K562 (cell line): ENCODE results near the gene RCOR2. TPM values are rescaled to one million over a fixed set of nuclear protein-coding genes. Genes with fewer than 3 reads are reported as not detected.

Experiments used
- CBX3 ChIP-seq, 2 experiments: IDR thresholded peaks; 1 replicate in 1 of 2; 2 replicates in 1 of 2; pipeline ENCODE4 v1.6.1; 2012; ENCODE audit warnings: inconsistent platforms in 2 of 2, low read length in 2 of 2, borderline replicate concordance in 1 of 2, control low read depth in 1 of 2
- DEAF1 ChIP-seq: fragments of 450-650 bp; formaldehyde crosslinking; IDR thresholded peaks from 2 replicates; pipeline ENCODE4 v1.4.0; 2020; ENCODE audit warnings: mild to moderate bottlenecking, moderate library complexity
- DMBX1 ChIP-seq: fragments of 250-450 bp; sonication (Bioruptor Pico); IDR thresholded peaks from 2 replicates; pipeline ENCODE4 v1.8.0; 2022; ENCODE audit warnings: inconsistent platforms, mild to moderate bottlenecking, moderate library complexity, borderline replicate concordance
- ETV6 ChIP-seq, 3 experiments: fragments of 150-350 bp in 1 of 3; sonication (generic) in 1 of 3; formaldehyde crosslinking in 1 of 3; IDR thresholded peaks; 2 replicates each; pipeline versions ENCODE4 v1.6.1 to v1.8.0; 2014 to 2022; ENCODE audit warnings: borderline replicate concordance in 2 of 3, low read depth in 2 of 3, antibody characterized with exemption in 1 of 3, low read length in 1 of 3, mild to moderate bottlenecking in 1 of 3, missing genetic modification reagents in 1 of 3
- FUS ChIP-seq: fragments of 200-400 bp; formaldehyde crosslinking; optimal IDR thresholded peaks from 2 replicates; pipeline ENCODE3; 2017; ENCODE audit warnings: low read depth, low read length
- HNRNPL ChIP-seq: fragments of 200-400 bp; formaldehyde crosslinking; IDR thresholded peaks from 2 replicates; pipeline ENCODE4 v1.6.1; 2017; ENCODE audit warnings: low read depth, mild to moderate bottlenecking, low read length
- MEIS2 ChIP-seq: fragments of 450-650 bp; IDR thresholded peaks from 2 replicates; pipeline ENCODE4 v1.6.1; 2014; ENCODE audit warnings: mild to moderate bottlenecking; ENCODE audit not compliant: partially characterized antibody
- MTA1 ChIP-seq: fragments of 450-650 bp; IDR thresholded peaks from 2 replicates; pipeline ENCODE4 v1.6.1; 2017; ENCODE audit warnings: borderline replicate concordance
- NEUROD1 ChIP-seq: fragments of 150-350 bp; IDR thresholded peaks from 2 replicates; pipeline ENCODE4 v1.6.1; 2014; ENCODE audit warnings: borderline replicate concordance, low read length, low read depth; ENCODE audit not compliant: partially characterized antibody
- NRF1 ChIP-seq, 2 experiments: fragments of 450-650 bp; IDR thresholded peaks in 1 of 2; conservative IDR thresholded peaks in 1 of 2; 2 replicates each; pipeline ENCODE4 v1.6.1; 2014; ENCODE audit warnings: mild to moderate bottlenecking in 2 of 2
- PRMT5 ChIP-seq: sonication (generic); formaldehyde crosslinking; IDR thresholded peaks from 2 replicates; pipeline ENCODE4 v1.5.0; 2020; ENCODE audit warnings: missing genetic modification reagents
- SMAD4 ChIP-seq: fragments of 250-450 bp; sonication (Bioruptor Pico); conservative IDR thresholded peaks from 2 replicates; pipeline ENCODE4 v1.8.0; 2021; ENCODE audit warnings: inconsistent platforms, mild to moderate bottlenecking, moderate library complexity
- ZBTB17 ChIP-seq: fragments of 450-650 bp; formaldehyde crosslinking; IDR thresholded peaks from 2 replicates; pipeline ENCODE4 v1.4.0; 2020; ENCODE audit warnings: mild to moderate bottlenecking
- ZNF224 ChIP-seq: sonication (generic); formaldehyde crosslinking; IDR thresholded peaks from 2 replicates; pipeline ENCODE4 v1.8.0; 2022; ENCODE audit warnings: mild to moderate bottlenecking, missing genetic modification reagents
- ZNF263 ChIP-seq: sonication (generic); formaldehyde crosslinking; IDR thresholded peaks from 2 replicates; pipeline ENCODE4 v1.8.0; 2022; ENCODE audit warnings: mild to moderate bottlenecking, missing genetic modification reagents, borderline replicate concordance
- ZNF512 ChIP-seq: IDR thresholded peaks from 2 replicates; pipeline ENCODE4 v1.6.1; 2016; ENCODE audit warnings: missing genetic modification characterization, missing compliant biosample characterization
- ZNF551 ChIP-seq: fragments of 250-450 bp; sonication (Bioruptor Pico); IDR thresholded peaks from 2 replicates; pipeline ENCODE4 v1.5.0; 2021; ENCODE audit warnings: mild to moderate bottlenecking, moderate library complexity
- polyA plus RNA-seq, 8 experiments: library from polyadenylated mRNA; depleted of rRNA in 4 of 8; stranded (reverse) in 5 of 8; unstranded in 3 of 8; fragments of >200 nt; fragmentation: Nextera tagmentation in 2 of 8; fragmentation: Illumina TruSeq in 1 of 8; extraction: Ambion mirVana in 2 of 8; extraction: Trizol in 1 of 8; gene quantifications; 2 replicates each; pipeline versions ENCODE4 v1.2.1 to v1.2.3, GENCODE V29; 2011 to 2014; ENCODE audit warnings: inconsistent platforms in 1 of 8, missing spikeins in 1 of 8
- total RNA-seq, 7 experiments: library from RNA; depleted of rRNA in 6 of 7; stranded (reverse); fragments of >200 nt in 6 of 7; fragmentation: Illumina TruSeq in 2 of 7; extraction: Trizol in 2 of 7; gene quantifications; 2 replicates each; pipeline versions ENCODE4 v1.2.1 to v1.2.3, GENCODE V29; 2011 to 2021; ENCODE audit warnings: low replicate concordance in 1 of 7
- TF ChIP-seq, protein P1 (sequence below): fragments of 450-650 bp; conservative IDR thresholded peaks from 2 replicates; pipeline ENCODE4 v1.6.1; 2016; ENCODE audit warnings: missing genetic modification characterization, low read depth, mild to moderate bottlenecking, control low read depth, missing compliant biosample characterization
- TF ChIP-seq, protein P2 (sequence below): sonication (generic); formaldehyde crosslinking; IDR thresholded peaks from 2 replicates; pipeline ENCODE4 v1.8.0; 2022; ENCODE audit warnings: mild to moderate bottlenecking, low read depth, missing genetic modification reagents

RCOR2 gene
- total and polyA plus RNA-seq, 9 of the 15 experiments (the other 6 are each of a cell fraction or from before 2014, with no cell fraction given): 0.04 to 6.5 (median 2.5) TPM; not detected in 1

GRCh38 chr11:63938479-63939396 is 21.8 kb upstream of the RCOR2 start, which contains the start of gene NAA40 (continued):
- no peak for TF ChIP-seq DEAF1
- no peak for TF ChIP-seq DMBX1
- no peak for TF ChIP-seq FUS
- peak; percentile 88 for TF ChIP-seq HNRNPL
- TF ChIP-seq ZNF551 (CRISPR knock-in tag): no peak
- peak; percentile 43 for TF ChIP-seq MEIS2
- peak; percentile 97 for TF ChIP-seq MTA1
- TF ChIP-seq CBX3 (IDR thresholded peaks at IDR 0.05; ENCODE audit: borderline replicate concordance in 1 of 2, low read length in 2 of 2): peak in 1 of 2 experiments; percentile 62; a peak in 1 of 3 replicates
- TF ChIP-seq PRMT5 (CRISPR knock-in tag): no peak
- TF ChIP-seq ZNF512 (tag): no peak
- TF ChIP-seq ZNF224 (CRISPR knock-in tag): peak; percentile 39; the same call in 1 of the 2 replicates
- no peak for TF ChIP-seq ETV6 (IDR thresholded peaks at IDR 0.05; ENCODE audit: borderline replicate concordance in 1 of 2, low read depth in 2 of 2, low read length in 1 of 2)
- TF ChIP-seq ETV6 (CRISPR knock-in tag; IDR thresholded peaks at IDR 0.05; ENCODE audit: borderline replicate concordance): 0 out of 2 replicates have a peak, but pooled peaks have one; percentile 42
- TF ChIP-seq, protein P1, sequence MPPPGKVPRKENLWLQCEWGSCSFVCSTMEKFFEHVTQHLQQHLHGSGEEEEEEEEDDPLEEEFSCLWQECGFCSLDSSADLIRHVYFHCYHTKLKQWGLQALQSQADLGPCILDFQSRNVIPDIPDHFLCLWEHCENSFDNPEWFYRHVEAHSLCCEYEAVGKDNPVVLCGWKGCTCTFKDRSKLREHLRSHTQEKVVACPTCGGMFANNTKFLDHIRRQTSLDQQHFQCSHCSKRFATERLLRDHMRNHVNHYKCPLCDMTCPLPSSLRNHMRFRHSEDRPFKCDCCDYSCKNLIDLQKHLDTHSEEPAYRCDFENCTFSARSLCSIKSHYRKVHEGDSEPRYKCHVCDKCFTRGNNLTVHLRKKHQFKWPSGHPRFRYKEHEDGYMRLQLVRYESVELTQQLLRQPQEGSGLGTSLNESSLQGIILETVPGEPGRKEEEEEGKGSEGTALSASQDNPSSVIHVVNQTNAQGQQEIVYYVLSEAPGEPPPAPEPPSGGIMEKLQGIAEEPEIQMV (tag): no peak
- 0 out of 2 replicates have a peak, but pooled peaks have one; percentile 57 for TF ChIP-seq ZBTB17 (CRISPR knock-in tag)
- peak; percentile 59; the same call in 1 of the 2 replicates for TF ChIP-seq SMAD4 (CRISPR knock-in tag)
- peak; percentile 88 to 89 for TF ChIP-seq NRF1 (conservative IDR thresholded peaks at IDR 0.05 in 1 of 2, IDR thresholded peaks at IDR 0.05 in 1 of 2)
- TF ChIP-seq, protein P2, sequence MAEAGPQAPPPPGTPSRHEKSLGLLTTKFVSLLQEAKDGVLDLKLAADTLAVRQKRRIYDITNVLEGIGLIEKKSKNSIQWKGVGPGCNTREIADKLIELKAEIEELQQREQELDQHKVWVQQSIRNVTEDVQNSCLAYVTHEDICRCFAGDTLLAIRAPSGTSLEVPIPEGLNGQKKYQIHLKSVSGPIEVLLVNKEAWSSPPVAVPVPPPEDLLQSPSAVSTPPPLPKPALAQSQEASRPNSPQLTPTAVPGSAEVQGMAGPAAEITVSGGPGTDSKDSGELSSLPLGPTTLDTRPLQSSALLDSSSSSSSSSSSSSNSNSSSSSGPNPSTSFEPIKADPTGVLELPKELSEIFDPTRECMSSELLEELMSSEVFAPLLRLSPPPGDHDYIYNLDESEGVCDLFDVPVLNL (CRISPR knock-in tag): peak; percentile 56; the same call in 1 of the 2 replicates
- peak; percentile 50; the same call in 1 of the 2 replicates for TF ChIP-seq ZNF263 (CRISPR knock-in tag)
- peak; percentile 37 for TF ChIP-seq NEUROD1
